ENCODE results near the gene IL27RA. TPM values are rescaled to one million over a fixed set of nuclear protein-coding genes. Genes with fewer than 3 reads are reported as not detected.

The IL27RA gene
- total RNA-seq, 1 experiment from 2014 or later: 10.2 TPM

DNA sequence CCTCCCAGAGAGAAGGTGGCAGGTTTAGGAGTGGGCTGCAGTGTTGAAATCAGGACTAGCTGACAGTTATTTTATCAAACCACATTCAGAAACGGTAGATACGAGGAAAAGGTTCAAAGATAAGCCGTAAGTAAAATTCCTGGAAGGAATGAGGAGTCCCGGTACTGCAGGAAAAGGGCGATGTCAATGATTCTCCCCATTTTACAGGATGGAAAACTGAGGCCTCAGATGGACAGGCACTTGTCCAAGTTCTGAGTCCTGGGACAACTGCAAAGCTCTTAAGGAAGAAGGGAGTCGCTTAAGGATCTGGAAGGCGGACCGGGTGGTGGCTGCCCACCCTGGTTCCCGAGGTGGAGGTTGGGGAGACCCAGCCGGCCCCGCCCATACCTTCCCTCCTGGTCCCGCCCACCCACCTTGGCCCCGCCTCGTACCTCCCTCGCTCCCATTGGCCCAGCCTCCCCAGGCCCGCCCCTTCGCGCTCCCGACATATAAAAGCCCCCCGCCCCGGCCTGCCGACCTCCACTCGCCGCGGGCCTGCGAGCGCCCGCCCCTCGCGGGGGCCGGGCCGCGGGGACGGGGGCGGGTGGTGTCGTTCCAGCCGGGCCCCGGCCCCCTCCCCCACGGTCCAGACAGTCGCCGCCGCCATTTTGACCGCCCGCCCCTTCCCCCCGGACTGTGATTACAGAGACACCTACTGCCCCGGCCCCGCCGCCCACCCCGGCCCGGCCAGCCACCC is 26.0 kb upstream of the IL27RA start:
- 0 out of 2 replicates have a peak, but pooled peaks have one; percentile 28 for TF ChIP-seq POLR2AphosphoS5 (IDR thresholded peaks at IDR 0.05; ENCODE audit: low read depth, low read length)
- no peak for TF ChIP-seq SIN3A (IDR thresholded peaks at IDR 0.05; ENCODE audit: borderline replicate concordance, insufficient read depth, low read depth, low read length)
- TF ChIP-seq, protein P1, sequence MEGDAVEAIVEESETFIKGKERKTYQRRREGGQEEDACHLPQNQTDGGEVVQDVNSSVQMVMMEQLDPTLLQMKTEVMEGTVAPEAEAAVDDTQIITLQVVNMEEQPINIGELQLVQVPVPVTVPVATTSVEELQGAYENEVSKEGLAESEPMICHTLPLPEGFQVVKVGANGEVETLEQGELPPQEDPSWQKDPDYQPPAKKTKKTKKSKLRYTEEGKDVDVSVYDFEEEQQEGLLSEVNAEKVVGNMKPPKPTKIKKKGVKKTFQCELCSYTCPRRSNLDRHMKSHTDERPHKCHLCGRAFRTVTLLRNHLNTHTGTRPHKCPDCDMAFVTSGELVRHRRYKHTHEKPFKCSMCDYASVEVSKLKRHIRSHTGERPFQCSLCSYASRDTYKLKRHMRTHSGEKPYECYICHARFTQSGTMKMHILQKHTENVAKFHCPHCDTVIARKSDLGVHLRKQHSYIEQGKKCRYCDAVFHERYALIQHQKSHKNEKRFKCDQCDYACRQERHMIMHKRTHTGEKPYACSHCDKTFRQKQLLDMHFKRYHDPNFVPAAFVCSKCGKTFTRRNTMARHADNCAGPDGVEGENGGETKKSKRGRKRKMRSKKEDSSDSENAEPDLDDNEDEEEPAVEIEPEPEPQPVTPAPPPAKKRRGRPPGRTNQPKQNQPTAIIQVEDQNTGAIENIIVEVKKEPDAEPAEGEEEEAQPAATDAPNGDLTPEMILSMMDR (IDR thresholded peaks at IDR 0.05): no peak
- no peak for TF ChIP-seq TCF7L2 (IDR thresholded peaks at IDR 0.05; ENCODE audit: low read depth, low read length)
- TF ChIP-seq, protein P2, sequence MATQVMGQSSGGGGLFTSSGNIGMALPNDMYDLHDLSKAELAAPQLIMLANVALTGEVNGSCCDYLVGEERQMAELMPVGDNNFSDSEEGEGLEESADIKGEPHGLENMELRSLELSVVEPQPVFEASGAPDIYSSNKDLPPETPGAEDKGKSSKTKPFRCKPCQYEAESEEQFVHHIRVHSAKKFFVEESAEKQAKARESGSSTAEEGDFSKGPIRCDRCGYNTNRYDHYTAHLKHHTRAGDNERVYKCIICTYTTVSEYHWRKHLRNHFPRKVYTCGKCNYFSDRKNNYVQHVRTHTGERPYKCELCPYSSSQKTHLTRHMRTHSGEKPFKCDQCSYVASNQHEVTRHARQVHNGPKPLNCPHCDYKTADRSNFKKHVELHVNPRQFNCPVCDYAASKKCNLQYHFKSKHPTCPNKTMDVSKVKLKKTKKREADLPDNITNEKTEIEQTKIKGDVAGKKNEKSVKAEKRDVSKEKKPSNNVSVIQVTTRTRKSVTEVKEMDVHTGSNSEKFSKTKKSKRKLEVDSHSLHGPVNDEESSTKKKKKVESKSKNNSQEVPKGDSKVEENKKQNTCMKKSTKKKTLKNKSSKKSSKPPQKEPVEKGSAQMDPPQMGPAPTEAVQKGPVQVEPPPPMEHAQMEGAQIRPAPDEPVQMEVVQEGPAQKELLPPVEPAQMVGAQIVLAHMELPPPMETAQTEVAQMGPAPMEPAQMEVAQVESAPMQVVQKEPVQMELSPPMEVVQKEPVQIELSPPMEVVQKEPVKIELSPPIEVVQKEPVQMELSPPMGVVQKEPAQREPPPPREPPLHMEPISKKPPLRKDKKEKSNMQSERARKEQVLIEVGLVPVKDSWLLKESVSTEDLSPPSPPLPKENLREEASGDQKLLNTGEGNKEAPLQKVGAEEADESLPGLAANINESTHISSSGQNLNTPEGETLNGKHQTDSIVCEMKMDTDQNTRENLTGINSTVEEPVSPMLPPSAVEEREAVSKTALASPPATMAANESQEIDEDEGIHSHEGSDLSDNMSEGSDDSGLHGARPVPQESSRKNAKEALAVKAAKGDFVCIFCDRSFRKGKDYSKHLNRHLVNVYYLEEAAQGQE (IDR thresholded peaks at IDR 0.05; ENCODE audit: insufficient read depth in 1 of 2, low read depth in 2 of 2, low read length in 1 of 2): no peak
- TSS peak; percentile 83 for BruUV-seq (replicated peaks)
- in situ Hi-C loops (cut with HindIII; ENCODE audit: low pct_unique_long_range_greater_than_20kb, low sequenced_read_pairs): no loop called here

DNA sequence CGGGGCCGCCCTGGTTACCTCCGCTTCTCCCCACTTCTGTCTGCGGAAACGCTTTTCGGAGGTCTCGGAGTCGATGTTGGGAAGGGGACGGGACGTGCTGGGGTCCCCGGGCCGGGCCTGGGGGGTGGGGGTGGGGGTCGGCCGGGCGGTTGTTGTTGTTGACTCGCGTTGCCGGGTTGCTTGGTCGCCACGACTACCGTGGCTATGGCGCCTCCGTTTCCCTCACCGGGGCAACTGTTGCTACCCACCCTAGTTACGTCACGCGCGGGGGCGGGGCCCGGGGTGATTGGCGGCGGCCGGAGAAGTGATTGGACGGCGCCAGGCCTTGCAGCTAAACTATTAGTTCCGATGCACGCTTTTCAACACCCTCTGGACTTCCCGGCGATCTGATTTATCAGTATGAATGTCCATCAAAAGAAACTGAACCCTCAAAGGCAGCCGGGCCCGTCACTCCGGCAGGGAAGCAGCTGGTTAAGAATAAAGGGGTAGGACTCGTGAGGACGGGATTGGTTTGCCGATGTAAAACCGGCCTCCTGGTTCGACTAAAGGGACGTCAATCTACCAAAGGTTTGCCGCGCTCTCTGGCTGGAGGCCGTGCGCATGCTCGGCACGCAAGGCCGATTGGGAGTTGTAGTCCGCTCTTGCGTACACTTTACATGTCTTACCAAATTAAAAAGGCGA is 25.3 kb upstream of the IL27RA start, which contains the start of gene RFX1:
Gene RFX1 (minus strand): TSS at position 236 of the 681 bp plus-strand sequence. CDS start 12,477 bp downstream, outside the sequence.
- TF ChIP-seq, protein P1 (IDR thresholded peaks at IDR 0.05): no peak
- TF ChIP-seq SIN3A (IDR thresholded peaks at IDR 0.05; ENCODE audit: borderline replicate concordance, insufficient read depth, low read depth, low read length) (peak; percentile 68; the same call in 1 of the 2 replicates), TCF7L2 (IDR thresholded peaks at IDR 0.05; ENCODE audit: low read depth, low read length) (peak; percentile 87)
- TF ChIP-seq, protein P2 (IDR thresholded peaks at IDR 0.05; ENCODE audit: insufficient read depth in 1 of 2, low read depth in 2 of 2, low read length in 1 of 2): no peak
- peak within 1 kb of the TSS; percentile 91 for H3K27ac ChIP-seq (ENCODE audit: low read length)
- intact Hi-C loops (cut with micrococcal nuclease; ENCODE audit: unreplicated experiment): no loop called here
- peak within 1 kb of the TSS; percentile 66 to 69 for H3K4me3 ChIP-seq (ENCODE audit: low read depth in 2 of 2, low read length in 2 of 2)
- DNase-seq (ENCODE audit: low read depth, low spot score) (peak; percentile 93), ATAC-seq (peak; percentile 90)
- H3K36me3 ChIP-seq (ENCODE audit: control insufficient read depth, insufficient read depth, low read length): no peaks in the 10 kb centered on the region; the same call in 1 of the 2 replicates
- CTCF ChIA-PET: no interaction called here
- in situ Hi-C loops (cut with HindIII; ENCODE audit: low pct_unique_long_range_greater_than_20kb, low sequenced_read_pairs): no loop called here
- no TSS peak for BruUV-seq (replicated peaks)
- POLR2A ChIA-PET: no interaction called here
- H3K27me3 ChIP-seq (ENCODE audit: control insufficient read depth, insufficient read depth, low read length): no peaks in the 10 kb centered on the region
- H3K9me3 ChIP-seq (ENCODE audit: control insufficient read depth, insufficient read depth, low read depth, low read length): no peaks in the 10 kb centered on the region
- peaks cover 12% of the 10 kb centered on the region for H3K4me1 ChIP-seq (ENCODE audit: control insufficient read depth, insufficient read depth, low read length)

More for the DNA sequence above, 26.0 kb upstream of the IL27RA start:
- Histone ChIP-seq H3K9me3 (ENCODE audit: control insufficient read depth, insufficient read depth, low read depth, low read length) (no peaks in the 10 kb centered on the region), H3K27ac (ENCODE audit: low read length) (peak overlapping the region; percentile 91), H3K36me3 (ENCODE audit: control insufficient read depth, insufficient read depth, low read length) (no peaks in the 10 kb centered on the region; the same call in 1 of the 2 replicates), H3K4me1 (ENCODE audit: control insufficient read depth, insufficient read depth, low read length) (peaks cover 12% of the 10 kb centered on the region), H3K4me3 (ENCODE audit: low read depth in 2 of 2, low read length in 2 of 2) (peak overlapping the region; percentile 66 to 69), H3K27me3 (ENCODE audit: control insufficient read depth, insufficient read depth, low read length) (no peaks in the 10 kb centered on the region)
- DNase-seq (ENCODE audit: low read depth, low spot score) (no peak), ATAC-seq (peak; percentile 75)
- ChIA-PET CTCF (no interaction called here), POLR2A (interaction anchor here (0.7 kb wide), 1 partner anchor 852 kb away, joined by 5 read pairs; no protein-coding TSS in a partner anchor)
- intact Hi-C loops (cut with micrococcal nuclease; ENCODE audit: unreplicated experiment): no loop called here

Measured in Panc1 (cell line).